Measurements from ENCODE around the gene SH3GLB2.

Gene SH3GLB2

GRCh38 chr9:129069862-129070641 lies 41.9 kb upstream of the SH3GLB2 start:
- no peak for DNase-seq (ENCODE audit: low read depth in 1 of 2, low spot score in 1 of 2)
- no peak for TF ChIP-seq SPI1 (IDR thresholded peaks at IDR 0.05; ENCODE audit: borderline replicate concordance, low read depth)
- no peak for TF ChIP-seq GABPA (IDR thresholded peaks at IDR 0.05; ENCODE audit: low read depth)
- TF ChIP-seq, protein P1, sequence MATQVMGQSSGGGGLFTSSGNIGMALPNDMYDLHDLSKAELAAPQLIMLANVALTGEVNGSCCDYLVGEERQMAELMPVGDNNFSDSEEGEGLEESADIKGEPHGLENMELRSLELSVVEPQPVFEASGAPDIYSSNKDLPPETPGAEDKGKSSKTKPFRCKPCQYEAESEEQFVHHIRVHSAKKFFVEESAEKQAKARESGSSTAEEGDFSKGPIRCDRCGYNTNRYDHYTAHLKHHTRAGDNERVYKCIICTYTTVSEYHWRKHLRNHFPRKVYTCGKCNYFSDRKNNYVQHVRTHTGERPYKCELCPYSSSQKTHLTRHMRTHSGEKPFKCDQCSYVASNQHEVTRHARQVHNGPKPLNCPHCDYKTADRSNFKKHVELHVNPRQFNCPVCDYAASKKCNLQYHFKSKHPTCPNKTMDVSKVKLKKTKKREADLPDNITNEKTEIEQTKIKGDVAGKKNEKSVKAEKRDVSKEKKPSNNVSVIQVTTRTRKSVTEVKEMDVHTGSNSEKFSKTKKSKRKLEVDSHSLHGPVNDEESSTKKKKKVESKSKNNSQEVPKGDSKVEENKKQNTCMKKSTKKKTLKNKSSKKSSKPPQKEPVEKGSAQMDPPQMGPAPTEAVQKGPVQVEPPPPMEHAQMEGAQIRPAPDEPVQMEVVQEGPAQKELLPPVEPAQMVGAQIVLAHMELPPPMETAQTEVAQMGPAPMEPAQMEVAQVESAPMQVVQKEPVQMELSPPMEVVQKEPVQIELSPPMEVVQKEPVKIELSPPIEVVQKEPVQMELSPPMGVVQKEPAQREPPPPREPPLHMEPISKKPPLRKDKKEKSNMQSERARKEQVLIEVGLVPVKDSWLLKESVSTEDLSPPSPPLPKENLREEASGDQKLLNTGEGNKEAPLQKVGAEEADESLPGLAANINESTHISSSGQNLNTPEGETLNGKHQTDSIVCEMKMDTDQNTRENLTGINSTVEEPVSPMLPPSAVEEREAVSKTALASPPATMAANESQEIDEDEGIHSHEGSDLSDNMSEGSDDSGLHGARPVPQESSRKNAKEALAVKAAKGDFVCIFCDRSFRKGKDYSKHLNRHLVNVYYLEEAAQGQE (IDR thresholded peaks at IDR 0.05; ENCODE audit: insufficient replicate concordance, low read depth) = no peak
- TF ChIP-seq POLR2AphosphoS5 (IDR thresholded peaks at IDR 0.05; ENCODE audit: low read depth) = no peak
- peak overlapping the region; percentile 74 for H3K27ac ChIP-seq (replicated peaks)
- no peak overlapping the region for H3K4me3 ChIP-seq (replicated peaks; ENCODE audit: insufficient read depth, low read length)
- H3K27me3 ChIP-seq (ENCODE audit: insufficient read depth, poor library complexity, severe bottlenecking) = no peaks in the 10 kb centered on the region

GRCh38 chr9:129068990-129069861 lies 41.1 kb upstream of the SH3GLB2 start:
- Histone ChIP-seq H3K4me3 (replicated peaks; ENCODE audit: insufficient read depth, low read length) (no peak overlapping the region), H3K27ac (replicated peaks) (peak overlapping the region; percentile 74), H3K27me3 (ENCODE audit: insufficient read depth, poor library complexity, severe bottlenecking) (no peaks in the 10 kb centered on the region)
- DNase-seq (ENCODE audit: low read depth in 1 of 2, low spot score in 1 of 2) = peak; percentile 85 to 96
- TF ChIP-seq SPI1 (IDR thresholded peaks at IDR 0.05; ENCODE audit: borderline replicate concordance, low read depth) (peak; percentile 83), POLR2AphosphoS5 (IDR thresholded peaks at IDR 0.05; ENCODE audit: low read depth) (peak; percentile 96), GABPA (IDR thresholded peaks at IDR 0.05; ENCODE audit: low read depth) (no peak)
- TF ChIP-seq, protein P2, sequence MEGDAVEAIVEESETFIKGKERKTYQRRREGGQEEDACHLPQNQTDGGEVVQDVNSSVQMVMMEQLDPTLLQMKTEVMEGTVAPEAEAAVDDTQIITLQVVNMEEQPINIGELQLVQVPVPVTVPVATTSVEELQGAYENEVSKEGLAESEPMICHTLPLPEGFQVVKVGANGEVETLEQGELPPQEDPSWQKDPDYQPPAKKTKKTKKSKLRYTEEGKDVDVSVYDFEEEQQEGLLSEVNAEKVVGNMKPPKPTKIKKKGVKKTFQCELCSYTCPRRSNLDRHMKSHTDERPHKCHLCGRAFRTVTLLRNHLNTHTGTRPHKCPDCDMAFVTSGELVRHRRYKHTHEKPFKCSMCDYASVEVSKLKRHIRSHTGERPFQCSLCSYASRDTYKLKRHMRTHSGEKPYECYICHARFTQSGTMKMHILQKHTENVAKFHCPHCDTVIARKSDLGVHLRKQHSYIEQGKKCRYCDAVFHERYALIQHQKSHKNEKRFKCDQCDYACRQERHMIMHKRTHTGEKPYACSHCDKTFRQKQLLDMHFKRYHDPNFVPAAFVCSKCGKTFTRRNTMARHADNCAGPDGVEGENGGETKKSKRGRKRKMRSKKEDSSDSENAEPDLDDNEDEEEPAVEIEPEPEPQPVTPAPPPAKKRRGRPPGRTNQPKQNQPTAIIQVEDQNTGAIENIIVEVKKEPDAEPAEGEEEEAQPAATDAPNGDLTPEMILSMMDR (IDR thresholded peaks at IDR 0.05; ENCODE audit: insufficient read depth, low read length) = no peak

GRCh38 chr9:129068110-129068509 lies 40.0 kb upstream of the SH3GLB2 start:
- peak overlapping the region; percentile 74 for H3K27ac ChIP-seq (replicated peaks)
- DNase-seq (ENCODE audit: low read depth in 1 of 2, low spot score in 1 of 2) = no peak
- no peaks in the 10 kb centered on the region for H3K27me3 ChIP-seq (ENCODE audit: insufficient read depth, poor library complexity, severe bottlenecking)
- no peak overlapping the region for H3K4me3 ChIP-seq (replicated peaks; ENCODE audit: insufficient read depth, low read length)
- TF ChIP-seq POLR2AphosphoS5 (IDR thresholded peaks at IDR 0.05; ENCODE audit: low read depth) = no peak
- TF ChIP-seq, protein P2 (IDR thresholded peaks at IDR 0.05; ENCODE audit: insufficient read depth, low read length) = no peak
- no peak for TF ChIP-seq GABPA (IDR thresholded peaks at IDR 0.05; ENCODE audit: low read depth)
- TF ChIP-seq SPI1 (IDR thresholded peaks at IDR 0.05; ENCODE audit: borderline replicate concordance, low read depth) = no peak
- TF ChIP-seq, protein P1 (IDR thresholded peaks at IDR 0.05; ENCODE audit: insufficient replicate concordance, low read depth) = no peak

- H3K27me3 ChIP-seq (ENCODE audit: insufficient read depth, poor library complexity, severe bottlenecking) = no peaks in the 10 kb centered on the region
- H3K27ac ChIP-seq (replicated peaks) = no peak overlapping the region
- no peak overlapping the region for H3K4me3 ChIP-seq (replicated peaks; ENCODE audit: insufficient read depth, low read length)
- peak; percentile 50 to 59 for DNase-seq (ENCODE audit: low read depth in 1 of 2, low spot score in 1 of 2)
- TF ChIP-seq SPI1 (IDR thresholded peaks at IDR 0.05; ENCODE audit: borderline replicate concordance, low read depth) (no peak), POLR2AphosphoS5 (IDR thresholded peaks at IDR 0.05; ENCODE audit: low read depth) (0 out of 2 replicates have a peak, but pooled peaks have one; percentile 15)
Observed at GRCh38 chr9:129064499-129064908, 36.4 kb upstream of the SH3GLB2 start.

All from HL-60 (cell line).